HG02943 (cell line): ENCODE measurements around the gene CPLX1.

Experiments used
- ATAC-seq: cut with Tn5 transposase; IDR thresholded peaks from one replicate; pipeline ENCODE4 v1.9.1; 2021; ENCODE audit warnings: mild to moderate bottlenecking, low read depth, moderate library complexity; ENCODE audit not compliant: unreplicated experiment

Gene CPLX1

GRCh38 chr4:856225-856901, 30.4 kb upstream of the CPLX1 start:
- no peak for ATAC-seq

GRCh38 chr4:855880-856224, 29.9 kb upstream of the CPLX1 start:
- no peak for ATAC-seq

- ATAC-seq = no peak
Observed at GRCh38 chr4:854356-854755, 28.4 kb upstream of the CPLX1 start.

GRCh38 chr4:853416-853781, 27.5 kb upstream of the CPLX1 start:
- no peak for ATAC-seq

GRCh38 chr4:851701-852430, 25.9 kb upstream of the CPLX1 start:
- ATAC-seq = no peak

- ATAC-seq = no peak
Observed at GRCh38 chr4:850323-850945, 24.5 kb upstream of the CPLX1 start.

GRCh38 chr4:849478-850175, 23.7 kb upstream of the CPLX1 start:
- no peak for ATAC-seq

GRCh38 chr4:848803-849477, 23.0 kb upstream of the CPLX1 start:
- no peak for ATAC-seq

GRCh38 chr4:848307-848691, 22.4 kb upstream of the CPLX1 start:
- ATAC-seq = no peak

GRCh38 chr4:845836-846251, 19.9 kb upstream of the CPLX1 start:
- ATAC-seq = no peak

- no peak for ATAC-seq
Observed at GRCh38 chr4:845233-845835, 19.4 kb upstream of the CPLX1 start.

- ATAC-seq = no peak
Observed at GRCh38 chr4:844752-845232, 18.9 kb upstream of the CPLX1 start.

- no peak for ATAC-seq
Observed at GRCh38 chr4:839675-840443, 13.9 kb upstream of the CPLX1 start.

GRCh38 chr4:837772-838171, 11.8 kb upstream of the CPLX1 start:
- ATAC-seq = no peak

GRCh38 chr4:836750-837301, 10.9 kb upstream of the CPLX1 start:
- no peak for ATAC-seq

- no peak for ATAC-seq
Observed at GRCh38 chr4:836003-836511, 10.1 kb upstream of the CPLX1 start.

- no peak for ATAC-seq
Observed at GRCh38 chr4:835148-836002, 9.4 kb upstream of the CPLX1 start.
